ENCODE results near the gene CEP164.
A peak's percentile ranks its signal among the peaks of the same experiment; 100 is the strongest.
"Not testable (repeated sequence)": the region's sequence is repeated elsewhere in the genome, so short reads cannot be mapped to it uniquely, and the experiment has no call there.

CEP164 gene

DNA sequence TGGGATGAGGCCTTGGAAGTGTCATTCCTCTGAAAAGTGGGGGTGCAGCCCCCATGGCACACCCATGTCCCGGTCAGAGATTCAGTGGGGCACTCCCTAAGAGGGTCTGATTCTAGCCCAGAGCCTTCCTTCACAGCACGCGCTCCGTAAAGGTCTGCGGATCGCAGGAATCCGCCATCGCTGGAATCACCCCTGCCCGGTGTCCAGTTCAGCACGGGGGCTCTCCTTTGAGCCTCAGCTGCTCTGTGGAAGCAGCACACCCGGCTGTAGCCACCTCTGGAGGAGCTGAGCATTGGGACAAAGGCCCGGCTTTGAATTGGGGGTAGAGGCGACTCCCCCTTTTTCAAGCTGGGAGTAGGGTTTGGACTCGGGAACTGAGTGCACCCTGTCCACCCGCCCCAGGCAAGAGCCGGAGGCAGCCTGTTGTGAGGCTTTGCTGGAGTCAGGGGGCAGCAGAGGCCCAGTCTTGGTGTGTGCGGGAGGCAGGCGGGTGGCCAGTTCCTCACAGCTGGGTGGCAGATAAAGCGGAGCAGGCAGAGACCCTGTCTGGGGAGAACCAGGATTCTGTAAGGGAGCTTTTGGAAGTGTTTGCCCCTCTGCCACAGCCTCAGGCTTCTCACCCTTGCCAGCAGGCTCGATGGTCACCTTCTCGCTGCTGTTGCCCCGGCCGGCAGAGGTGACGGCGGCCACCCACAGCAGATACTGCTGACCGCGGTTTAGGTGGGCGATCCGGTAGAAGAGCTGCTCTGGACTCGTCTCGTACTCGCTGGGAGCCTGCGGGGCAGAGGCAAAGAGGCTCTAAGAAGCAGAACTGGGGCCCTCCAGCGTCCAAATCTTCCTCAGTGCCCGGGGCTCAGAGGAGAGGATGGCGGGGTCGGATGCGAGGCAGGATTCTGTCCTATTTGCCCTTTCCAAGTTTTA lies 115.9 kb downstream of the CEP164 start:
- peak; percentile 54 to 55 for DNase-seq

DNA sequence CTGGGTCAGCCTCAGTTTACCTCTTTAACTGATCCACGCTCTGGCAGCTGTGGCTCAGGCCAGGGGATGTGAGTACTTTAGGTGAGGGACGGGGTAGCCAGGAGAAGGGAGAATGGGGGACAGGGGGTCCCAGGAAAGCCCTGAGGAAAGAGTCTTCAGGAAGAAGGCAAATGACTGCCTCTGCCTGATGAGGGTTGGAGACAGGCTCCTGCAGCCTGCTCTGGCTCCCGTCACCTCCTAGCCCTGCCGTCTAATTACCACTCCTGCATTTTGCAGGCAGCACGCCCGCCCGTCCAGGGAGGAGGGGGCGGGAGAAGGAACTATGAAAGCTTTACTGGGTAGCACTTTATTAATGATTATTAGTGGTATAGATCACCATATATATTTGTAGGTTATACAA lies 116.6 kb downstream of the CEP164 start:
- DNase-seq, result peak in 1 of 2 experiments; percentile 14

DNA sequence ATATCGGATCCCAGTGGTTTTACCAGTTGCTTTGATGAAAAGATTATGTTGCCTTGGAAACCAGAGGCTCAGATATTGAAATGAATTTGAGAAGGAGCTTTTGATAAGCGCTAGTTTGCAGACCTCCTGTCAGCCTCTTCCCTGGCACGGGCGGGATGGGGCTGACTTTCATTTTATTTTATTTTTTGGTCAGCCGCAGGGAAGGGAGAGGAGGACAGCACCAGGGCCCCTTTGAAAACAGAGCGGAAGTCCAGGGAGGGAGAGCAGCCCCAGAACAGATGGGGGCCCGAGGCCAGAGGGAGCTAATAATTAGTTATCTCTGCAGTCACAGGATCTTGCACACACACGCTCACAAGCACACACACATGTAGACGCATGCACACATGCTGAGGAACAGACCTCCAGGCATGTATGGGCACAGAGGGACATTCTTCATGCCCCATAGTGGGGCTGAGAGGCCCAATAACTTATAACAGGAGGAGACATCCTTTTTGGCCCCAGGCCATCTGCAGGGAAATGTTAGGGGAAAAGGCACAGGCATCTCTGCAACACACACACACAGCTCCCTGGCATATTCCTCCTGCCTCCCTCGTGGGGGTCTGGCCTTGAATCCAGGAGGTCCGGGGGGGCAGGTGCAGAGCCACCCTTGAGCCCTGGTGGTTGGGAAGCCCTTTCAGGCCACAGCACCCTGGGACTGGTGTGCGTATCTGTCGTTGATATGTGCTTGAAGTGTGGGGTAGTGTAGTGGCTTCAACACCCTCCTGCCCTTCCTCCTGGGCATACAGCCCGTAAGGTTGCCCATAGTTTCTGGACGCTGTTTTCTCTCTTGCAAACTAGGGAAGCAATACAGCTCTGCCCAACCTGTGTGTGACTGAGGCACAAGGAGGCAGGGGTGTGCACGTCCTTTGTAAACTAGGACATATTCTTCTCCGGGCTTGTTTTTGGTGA lies 117.3 kb downstream of the CEP164 start:
- DNase-seq, result peak in 1 of 2 experiments; percentile 31

DNA sequence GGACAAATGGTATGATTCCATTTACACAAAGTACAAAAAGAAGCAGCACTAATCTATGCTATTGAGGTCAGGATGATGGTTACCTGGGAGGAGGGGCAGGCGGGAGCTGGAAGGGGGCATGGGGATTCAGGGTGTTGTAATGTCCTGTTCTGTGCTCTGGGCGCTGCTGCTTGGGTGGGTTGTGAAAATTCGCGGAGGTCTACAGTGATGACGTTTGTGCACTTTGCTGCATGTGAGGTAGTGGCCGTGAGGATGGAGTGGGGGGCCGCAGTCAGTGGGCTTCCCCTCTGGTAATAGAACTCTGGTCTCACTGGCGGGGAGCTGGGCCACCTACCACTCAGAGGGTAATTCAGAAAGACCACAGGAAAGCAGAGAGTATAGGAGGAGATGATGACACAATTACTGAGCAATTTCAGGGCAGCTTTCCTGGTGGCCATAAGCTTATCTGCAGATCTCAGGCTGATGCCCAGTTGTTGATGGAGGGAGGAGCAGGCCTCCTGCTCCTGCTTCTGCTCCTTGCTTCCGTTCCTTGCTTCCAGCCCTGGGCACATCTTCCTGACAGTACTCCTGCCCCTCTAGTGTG lies 121.5 kb downstream of the CEP164 start:
- no peak for DNase-seq

DNA sequence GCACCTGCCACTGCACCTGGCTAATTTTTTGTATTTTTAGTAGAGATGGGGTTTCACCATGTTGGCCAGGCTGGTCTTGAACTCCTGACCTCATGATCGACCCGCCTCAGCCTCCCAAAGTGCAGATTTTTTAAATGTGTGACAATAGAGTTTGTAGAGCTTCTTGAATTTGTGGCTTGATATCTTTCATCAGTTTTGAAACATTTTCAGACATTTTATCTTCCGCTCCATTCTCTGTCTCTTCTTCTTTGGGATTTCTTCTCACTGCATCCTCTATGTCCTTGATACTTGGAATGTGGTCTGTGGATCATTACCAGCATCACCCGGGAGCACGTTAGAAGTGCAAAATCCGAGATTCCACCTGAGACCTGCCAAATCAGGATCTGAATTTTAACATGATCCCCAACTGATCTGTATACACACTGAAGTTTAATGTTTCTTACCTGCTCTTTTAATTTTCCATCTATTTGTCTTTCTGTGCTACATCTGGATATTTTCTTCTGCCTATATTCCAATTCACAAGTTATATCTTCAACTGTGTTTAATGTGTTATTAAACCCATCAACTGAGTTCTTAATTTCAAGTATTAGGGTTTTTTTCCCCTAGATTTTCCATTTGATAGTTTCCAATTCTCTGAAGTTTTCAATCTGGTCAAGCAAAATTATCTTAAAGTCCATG lies 126.4 kb downstream of the CEP164 start:
- no peak for DNase-seq

DNA sequence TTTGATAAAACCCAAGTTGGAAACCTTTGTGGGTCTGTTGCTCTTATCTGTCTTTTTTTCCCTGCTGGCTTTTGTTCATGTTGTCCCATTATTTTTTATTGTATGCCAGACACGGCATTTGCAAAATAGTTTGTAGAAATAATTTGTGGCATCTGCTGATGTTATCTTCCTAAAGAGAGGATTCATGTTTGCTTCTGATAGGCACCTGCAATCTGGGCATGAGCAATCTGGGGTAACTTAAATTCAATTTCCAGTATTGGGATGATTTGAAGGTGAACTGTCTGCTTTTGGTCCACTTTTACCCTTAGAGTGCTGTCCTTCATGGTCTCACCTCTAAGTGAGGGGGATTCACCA lies 126.9 kb downstream of the CEP164 start:
- DNase-seq, result no peak

DNA sequence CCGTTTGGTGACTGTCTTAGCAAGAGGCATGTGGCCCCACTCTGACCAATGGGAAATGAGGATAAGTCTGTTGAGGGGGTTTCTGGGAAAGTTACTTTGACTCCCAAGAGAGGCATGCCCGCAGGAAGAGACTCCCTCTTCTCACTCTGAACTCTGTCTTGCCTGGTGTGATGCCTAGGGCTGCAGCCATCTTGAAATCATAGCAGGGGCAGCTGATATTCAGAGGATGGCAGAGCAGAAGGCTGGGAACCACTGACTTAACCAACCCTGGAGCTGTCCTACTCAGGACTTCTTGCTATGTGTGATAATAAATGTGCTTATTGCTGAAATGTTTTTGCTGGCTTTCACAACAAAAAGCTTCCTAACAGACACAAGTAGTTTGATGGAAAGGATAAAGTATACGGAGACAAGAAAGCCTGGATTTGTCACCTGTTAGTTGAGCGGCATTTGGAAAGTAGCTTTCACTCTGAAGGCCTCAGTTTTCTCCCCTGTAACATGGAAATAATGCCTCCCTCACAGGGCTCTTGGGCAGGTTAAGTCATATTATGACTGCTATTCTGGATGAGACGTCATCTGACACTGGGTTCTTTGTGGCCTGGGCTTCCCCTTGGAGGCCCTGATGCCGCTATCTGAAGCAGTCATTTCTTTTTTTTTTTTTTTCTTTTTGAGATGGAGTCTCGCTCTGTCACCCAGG lies 128.5 kb downstream of the CEP164 start:
- no peak for DNase-seq

DNA sequence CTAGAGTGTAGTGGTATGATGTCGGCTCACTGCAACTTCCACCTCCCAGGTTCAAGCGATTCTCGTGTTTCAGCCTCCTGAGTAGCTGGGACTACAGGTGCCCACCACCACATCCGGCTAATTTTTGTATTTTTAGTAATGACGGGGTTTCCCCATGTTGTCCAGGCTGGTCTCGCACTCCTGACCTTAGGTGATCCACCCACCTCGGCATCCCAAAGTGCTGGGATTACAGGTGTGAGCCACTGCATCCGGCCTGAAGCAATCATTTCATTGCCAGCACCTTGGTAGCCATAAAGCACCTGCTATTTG lies 129.0 kb downstream of the CEP164 start:
- DNase-seq, result not testable (repeated sequence)

DNA sequence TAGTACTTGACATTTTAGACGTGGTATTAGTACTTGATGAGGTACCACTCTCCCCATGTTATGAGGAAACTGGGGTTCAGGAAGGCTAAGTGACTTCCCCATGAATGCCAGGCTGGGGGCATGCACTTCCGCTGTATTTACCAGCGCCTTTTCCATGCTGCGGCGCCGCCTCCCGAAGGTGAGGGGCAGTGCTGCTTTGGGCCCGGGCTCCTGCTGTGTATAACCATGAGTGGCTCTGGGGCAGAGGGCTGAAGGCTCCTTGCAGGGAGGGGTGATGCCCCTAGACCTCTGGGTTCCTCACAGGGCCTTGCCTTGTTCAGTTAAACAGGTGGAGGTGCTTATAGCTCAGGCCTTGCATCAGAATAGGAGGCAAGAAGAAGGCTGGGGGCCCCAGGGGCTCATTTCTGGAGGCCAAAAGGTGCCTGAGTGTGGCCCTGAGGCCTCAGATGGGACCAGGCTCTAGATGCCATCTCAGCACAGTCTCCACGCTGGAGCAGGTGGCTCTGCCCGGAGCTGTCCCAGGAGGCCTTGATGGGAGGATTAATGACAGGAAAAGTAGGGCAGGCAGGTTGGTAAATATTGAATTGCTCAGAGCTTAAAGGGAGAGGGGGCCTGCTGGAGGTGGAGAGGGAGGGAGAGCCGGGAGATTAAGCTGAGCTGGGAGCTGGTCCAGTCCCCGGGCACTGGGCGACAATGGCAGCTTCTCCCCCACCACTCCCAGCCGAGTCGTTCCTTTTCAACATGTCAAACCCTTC lies 129.6 kb downstream of the CEP164 start:
- peak; percentile 66 to 86 for DNase-seq

DNA sequence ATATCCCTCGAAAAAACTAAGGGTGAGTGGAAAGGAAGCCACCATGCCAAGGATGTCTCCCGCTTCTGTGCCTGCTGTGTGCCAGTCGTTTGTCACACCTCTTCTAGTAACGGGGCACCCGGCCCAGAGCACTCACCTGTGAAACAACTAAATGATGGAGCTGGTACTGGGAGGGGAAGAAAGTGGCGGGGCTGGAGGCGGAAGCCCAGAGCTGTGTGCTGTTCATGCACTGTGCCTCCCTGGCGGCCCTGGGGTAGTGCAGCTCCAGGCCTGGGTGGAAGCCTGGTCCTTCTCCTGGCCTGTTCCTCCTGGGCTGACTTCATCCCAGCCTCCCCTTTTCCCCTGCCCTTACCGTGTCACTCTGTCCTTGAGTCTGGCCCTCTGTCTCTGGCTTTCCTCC lies 130.2 kb downstream of the CEP164 start:
- DNase-seq, result peak; percentile 27 to 71

DNA sequence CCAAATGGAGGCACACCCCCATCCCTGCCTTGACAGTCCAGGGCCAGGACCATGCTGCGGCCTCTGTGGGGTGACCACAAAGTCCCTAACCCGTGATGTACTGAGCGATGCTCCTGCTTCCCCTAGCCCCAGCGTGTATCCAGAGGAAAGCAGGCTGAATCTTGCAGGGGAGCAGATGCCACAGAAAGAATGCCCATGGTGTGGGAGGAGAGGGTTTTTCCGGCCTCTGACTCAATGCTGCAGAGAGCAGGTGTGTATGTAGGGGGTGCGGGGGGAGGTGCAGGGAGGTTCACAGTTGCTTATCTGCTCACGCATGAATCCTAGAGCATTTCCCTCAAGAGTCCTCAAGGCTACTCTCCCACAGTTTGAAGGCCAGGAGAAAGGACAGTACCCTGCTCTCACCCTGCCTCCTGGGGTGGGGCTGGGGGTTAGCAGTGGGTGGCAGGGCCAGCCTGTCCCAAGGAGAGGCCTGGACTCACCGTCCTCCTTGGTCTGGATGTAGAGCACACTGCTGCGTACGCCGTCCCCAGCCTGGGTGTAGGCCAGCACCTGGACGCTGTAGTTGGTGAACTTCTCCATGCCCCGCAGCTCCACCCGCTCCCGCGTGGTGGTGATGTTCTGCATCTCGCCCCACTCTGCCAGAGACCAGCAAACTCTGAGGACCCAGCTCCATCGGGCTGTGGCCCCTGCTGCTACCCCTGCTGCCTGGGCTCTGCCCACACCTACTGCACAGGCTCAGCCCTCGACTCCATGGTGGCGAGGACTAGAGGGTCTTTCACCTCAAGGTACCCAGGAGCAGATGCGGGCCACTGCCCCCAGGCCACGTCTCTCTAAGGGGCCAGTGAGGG lies 130.8 kb downstream of the CEP164 start:
- peak in 1 of 2 experiments; percentile 43 for DNase-seq

DNA sequence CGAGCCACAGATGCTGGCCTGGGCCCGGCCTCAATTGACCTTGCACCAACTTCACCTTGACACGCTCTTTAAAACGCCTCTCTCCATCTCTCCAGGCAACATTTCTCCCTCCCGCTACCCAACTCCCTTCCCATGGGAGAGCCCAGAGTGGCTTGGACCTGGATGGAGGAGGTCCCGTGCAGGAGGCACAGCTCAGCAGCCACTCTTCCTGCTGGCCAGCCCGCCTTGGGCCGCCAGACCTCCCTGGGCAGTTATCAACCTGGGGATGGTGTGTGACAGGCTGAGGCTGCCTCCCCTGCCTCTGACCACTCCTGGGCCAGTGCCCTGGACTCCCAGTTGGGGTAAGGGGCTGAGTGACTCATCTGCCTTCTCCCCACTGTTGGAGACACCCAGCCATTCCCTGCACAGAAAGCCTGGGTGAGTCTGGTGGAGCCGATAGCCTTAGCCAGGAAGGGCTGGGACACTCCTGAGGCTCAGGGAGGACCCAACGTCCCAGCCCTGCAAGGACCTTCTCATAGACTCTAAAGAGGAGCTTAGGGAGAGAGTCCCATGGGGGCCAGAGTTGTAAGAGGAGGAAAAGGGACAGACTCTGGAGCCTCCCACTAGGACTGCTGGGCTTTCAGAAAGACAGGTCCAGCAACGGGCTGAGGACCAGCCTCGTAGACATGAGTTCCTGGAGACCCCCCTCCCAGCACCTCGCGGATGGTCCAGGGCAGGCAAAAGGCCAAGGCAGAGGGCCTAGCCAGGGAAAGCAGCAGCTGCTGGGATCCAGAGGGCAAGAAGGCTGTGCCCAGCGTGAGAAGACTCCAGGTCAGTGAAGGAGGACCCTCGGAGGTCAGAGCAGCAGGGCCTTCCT lies 131.7 kb downstream of the CEP164 start:
- no peak for DNase-seq

DNA sequence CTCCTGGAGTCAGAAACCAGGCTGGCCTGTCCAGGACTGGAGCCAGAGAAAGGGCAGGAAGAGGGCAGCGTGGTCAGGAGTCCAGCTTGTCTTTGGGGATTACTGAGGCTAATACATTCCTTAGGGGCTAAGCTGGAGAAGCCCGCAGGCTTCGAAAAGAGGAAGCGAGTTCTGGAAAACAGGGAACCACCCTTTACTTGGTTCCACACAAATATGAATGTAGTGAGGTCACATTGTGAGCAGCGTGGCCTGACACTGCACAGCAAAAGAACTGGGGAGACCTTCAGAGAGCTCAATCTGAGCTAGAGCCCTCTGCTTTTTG lies 132.3 kb downstream of the CEP164 start:
- no peak for DNase-seq

DNA sequence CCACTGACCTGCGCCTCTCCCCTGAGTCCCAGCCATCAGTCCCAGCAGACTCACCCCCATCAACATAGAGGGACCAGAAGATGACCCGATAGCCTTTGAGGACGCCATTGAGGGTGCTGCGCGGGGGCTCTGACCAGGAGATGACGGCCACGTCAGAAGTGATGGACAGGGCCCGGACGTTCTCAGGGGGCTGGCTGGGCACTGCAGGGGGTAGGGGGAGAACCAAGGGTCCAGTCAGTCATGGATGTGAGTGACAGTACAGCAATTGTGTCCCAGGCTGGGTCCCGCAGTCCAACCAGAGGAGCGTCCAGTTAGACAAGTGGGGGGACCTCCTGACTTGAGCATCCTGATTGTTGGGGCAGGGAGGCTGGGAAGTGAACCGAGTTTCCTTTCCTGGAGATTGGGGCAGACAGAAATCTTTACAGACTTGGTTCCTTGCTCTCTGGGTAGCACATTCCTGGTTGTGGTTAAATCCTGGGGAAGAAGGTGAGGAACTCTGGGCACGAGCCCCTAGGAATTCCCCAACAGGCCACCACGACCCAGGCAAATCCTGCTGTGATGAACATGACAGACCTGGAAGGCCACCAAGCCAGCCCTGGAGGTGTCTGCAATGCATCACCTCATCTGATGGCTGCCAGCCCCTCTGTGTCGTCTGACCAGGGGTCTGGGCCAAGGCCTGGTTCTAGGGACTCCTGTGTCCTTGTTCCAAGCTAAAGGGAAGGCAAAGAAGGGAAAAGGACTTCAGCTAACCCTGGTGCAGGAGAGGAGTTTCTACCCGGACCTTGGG lies 133.9 kb downstream of the CEP164 start:
- DNase-seq, result no peak

DNA sequence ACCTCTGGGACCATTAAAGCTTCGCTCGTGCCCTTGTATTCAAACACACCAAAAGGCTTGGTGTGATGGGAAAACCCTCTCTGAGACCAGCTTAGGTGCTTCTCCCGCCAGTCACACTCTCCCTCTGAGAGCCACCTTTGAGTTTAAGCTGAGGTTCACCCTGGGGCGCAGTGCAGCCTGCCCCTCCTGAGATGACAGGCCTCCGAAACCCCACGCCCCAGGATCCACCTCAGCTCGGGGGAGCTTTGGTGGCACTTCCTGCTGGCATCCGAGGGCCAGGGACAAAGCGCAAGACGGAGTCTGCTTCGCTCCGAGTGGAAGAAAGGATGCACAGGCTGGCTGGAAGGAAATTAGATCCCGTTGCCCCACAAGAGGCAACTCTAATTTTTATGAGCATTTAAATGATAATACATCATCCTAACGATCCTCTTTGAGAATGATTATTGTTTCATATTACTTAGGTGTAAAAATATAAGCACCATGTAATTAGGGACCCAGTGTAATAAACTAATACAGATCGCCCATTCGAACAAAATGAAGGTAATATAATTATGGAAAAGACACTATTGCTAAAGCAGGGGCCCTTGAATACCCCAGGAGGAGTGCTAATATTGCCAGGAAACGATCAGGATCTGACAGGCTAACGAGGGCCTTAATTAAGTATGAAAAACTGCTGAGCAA lies 134.7 kb downstream of the CEP164 start:
- DNase-seq, result peak; percentile 18 to 72

DNA sequence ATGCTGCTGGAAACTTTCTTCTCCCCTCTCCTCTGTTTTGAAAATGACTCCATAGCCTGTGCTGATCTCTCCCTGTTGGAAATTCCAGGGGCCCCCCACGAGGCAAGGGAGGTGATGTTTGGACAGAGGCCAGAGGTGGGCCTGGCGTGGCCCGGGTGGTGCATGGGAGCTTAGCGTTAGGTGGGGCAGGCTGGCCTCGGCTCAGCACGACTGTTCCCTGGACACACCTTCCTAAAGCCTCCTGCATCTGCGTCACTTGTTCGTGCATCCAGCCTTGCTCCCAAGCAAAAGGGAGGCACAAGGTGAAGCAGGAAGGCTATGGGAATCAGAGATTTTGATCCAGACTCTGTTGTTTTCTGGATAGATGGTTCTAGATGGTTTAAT lies 135.2 kb downstream of the CEP164 start:
- DNase-seq, result no peak

Measured in NCI-H2081 (cell line).